Prostate gland (tissue), 2 donors: ENCODE measurements around the gene RPL12. TPM values are rescaled to one million over a fixed set of nuclear protein-coding genes. Genes with fewer than 3 reads are reported as not detected.

Experiments used
- DNase-seq: peaks from one replicate; pipeline ENCODE4 v3.0.0-alpha.2; 2019; ENCODE audit warnings: low spot score
- H3K27ac ChIP-seq, 2 donors: fragments of 200-600 bp; sonication (generic); 2 replicates each; pipeline ENCODE4 v1.5.1; 2017 to 2019
- H3K27me3 ChIP-seq: fragments of 200-600 bp; sonication (generic); replicated peaks from 2 replicates; pipeline ENCODE4 v1.5.1; 2019; ENCODE audit not compliant: insufficient read depth
- H3K36me3 ChIP-seq, 2 donors: fragments of 200-600 bp; sonication (generic); 1 replicate in 1 of 2; 2 replicates in 1 of 2; pipeline versions ENCODE4 v1.5.1 to v1.8.1; 2017 to 2019
- H3K4me1 ChIP-seq: fragments of 200-600 bp; sonication (generic); replicated peaks from 2 replicates; pipeline ENCODE4 v1.5.1; 2019
- H3K4me3 ChIP-seq, 2 donors: fragments of 200-600 bp; sonication (generic); 2 replicates each; pipeline ENCODE4 v1.5.1; 2017 to 2019
- H3K9me3 ChIP-seq: fragments of 200-600 bp; sonication (generic); 2 replicates; pipeline ENCODE4 v1.5.1; 2017
- CTCF ChIP-seq, 4 experiments: fragments of 200-600 bp in 2 of 4; fragments of 450-650 bp in 2 of 4; sonication (generic) in 2 of 4; IDR thresholded peaks; 1 replicate in 3 of 4; 2 replicates in 1 of 4; pipeline ENCODE4 v1.5.1; 2016 to 2019; ENCODE audit warnings: antibody characterized with exemption in 4 of 4, mild to moderate bottlenecking in 2 of 4, moderate library complexity in 2 of 4
- POLR2A ChIP-seq: fragments of 450-650 bp; IDR thresholded peaks from one replicate; pipeline ENCODE4 v1.6.1; 2016; ENCODE audit warnings: antibody characterized with exemption, mild to moderate bottlenecking
- POLR2AphosphoS5 ChIP-seq: sonication (generic); formaldehyde crosslinking; IDR thresholded peaks from one replicate; pipeline ENCODE4 v1.6.1; 2017; ENCODE audit warnings: antibody characterized with exemption
- WGBS: methylation state at CpG from one replicate; pipeline ENCODE4 v1.1.5; 2018; 5-methylcytosine and 5-hydroxymethylcytosine counted together
- intact Hi-C: fragments of 100-400 bp; cut with DNase I; formaldehyde crosslinking; loops from one replicate; pipeline ENCODE4 v1.14.2; 2022
- total RNA-seq, 2 donors: library from RNA; depleted of rRNA; stranded (reverse); fragments of >200 nt; gene quantifications; one replicate each; pipeline ENCODE4 v1.1.0, GENCODE V29; 2016

The RPL12 gene
- total RNA-seq, 2 donors from 2014 or later = 1,460 to 2,640 TPM

- Histone ChIP-seq H3K36me3 (no peaks in the 10 kb centered on the region), H3K27me3 (no peaks in the 10 kb centered on the region), H3K9me3 (no peaks in the 10 kb centered on the region), H3K4me1 (peaks cover 13% of the 10 kb centered on the region), H3K27ac (no peak overlapping the region), H3K4me3 (no peak overlapping the region)
- no peak for TF ChIP-seq CTCF (IDR thresholded peaks at IDR 0.05)
- intact Hi-C loops = no loop called here
- no peak for DNase-seq
- WGBS = 87% methylated on average over 7 of the region's 7 CpGs
These were observed 30.1 kb downstream of the RPL12 start for GRCh38 chr9:127421057-127421456.

- Histone ChIP-seq H3K27me3 (no peaks in the 10 kb centered on the region), H3K4me3 (no peak overlapping the region), H3K4me1 (peaks cover 4% of the 10 kb centered on the region), H3K27ac (no peak overlapping the region), H3K9me3 (no peaks in the 10 kb centered on the region), H3K36me3 (no peaks in the 10 kb centered on the region)
- no peak for TF ChIP-seq POLR2A
- TF ChIP-seq CTCF (IDR thresholded peaks at IDR 0.05) = no peak
- no peak for TF ChIP-seq POLR2AphosphoS5
- WGBS = 79% methylated on average over 6 of the region's 6 CpGs
- no peak for DNase-seq
- intact Hi-C loops = no loop called here
These were observed 31.9 kb downstream of the RPL12 start for GRCh38 chr9:127419348-127419747.

DNA sequence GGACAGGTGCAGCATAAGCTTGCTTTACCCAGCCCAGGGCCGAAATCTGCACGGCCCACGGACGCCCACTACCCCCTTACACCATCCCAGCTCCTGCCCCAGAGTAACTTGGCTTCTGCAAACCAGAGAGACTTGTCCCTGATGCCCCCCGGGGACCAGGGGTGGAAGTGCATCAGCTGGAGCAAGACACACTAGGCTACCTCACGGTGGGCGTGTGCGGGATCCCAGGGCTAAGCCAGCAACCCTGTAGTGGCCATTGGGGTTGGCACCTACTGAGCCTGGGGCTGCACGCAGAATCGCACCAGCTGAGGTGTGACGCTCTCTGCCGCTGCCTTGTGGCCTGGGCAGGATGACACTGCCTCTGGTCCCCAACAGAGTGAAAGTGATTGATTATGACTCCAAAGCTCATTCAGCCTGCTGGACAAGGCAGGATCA is 33.2 kb downstream of the RPL12 start:
- no peaks in the 10 kb centered on the region for H3K36me3 ChIP-seq
- intact Hi-C loops = no loop called here
- no peak for DNase-seq
- peaks cover 4% of the 10 kb centered on the region for H3K4me1 ChIP-seq
- no peak overlapping the region for H3K27ac ChIP-seq
- 77% methylated on average over 9 of the region's 12 CpGs for WGBS
- TF ChIP-seq CTCF (IDR thresholded peaks at IDR 0.05) = no peak
- TF ChIP-seq POLR2AphosphoS5 = no peak
- no peak for TF ChIP-seq POLR2A
- H3K4me3 ChIP-seq = no peak overlapping the region
- no peaks in the 10 kb centered on the region for H3K27me3 ChIP-seq
- H3K9me3 ChIP-seq = no peaks in the 10 kb centered on the region

DNA sequence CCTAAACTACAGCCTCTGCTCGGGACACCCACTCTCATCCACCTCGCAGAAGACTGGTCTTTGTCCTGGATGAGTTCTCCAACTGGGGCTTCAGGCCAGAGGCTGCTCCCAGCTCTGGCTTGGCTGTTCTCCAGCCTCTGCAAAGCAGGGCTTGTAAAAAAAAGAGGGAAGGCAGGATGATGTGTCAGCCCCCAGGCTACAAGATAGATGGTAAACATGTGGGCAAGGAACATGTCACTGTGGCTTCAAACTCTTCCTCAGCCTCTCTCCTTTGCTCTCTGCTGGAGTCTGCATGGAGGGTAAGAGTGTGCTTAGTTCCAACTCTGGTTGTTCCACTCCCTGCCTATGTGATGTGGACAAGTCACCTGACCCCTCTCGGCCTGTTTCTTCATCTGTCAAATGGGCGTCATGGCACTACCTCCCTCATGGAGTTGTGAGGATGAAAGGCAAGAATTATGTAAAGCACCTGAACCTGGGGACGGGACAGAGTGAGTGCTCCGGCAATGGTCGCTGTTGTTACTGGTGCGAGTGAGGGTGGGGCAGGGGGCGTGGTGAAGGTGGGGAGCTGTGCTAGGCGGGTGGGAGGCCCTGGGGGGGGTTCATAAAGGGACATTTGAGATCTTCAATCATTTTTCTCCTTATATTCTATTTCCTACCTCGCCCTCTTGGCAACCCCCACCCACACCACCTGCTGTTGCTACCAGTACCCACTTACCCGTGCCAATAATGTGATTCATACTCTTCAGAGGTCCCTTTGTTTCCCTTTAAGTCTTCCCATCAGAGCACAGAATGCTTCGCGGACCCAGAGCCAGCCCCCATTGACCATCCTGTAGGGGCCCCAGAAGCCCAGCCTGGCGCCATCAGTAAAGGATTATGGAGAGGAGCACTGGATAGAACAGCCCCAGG is 33.8 kb downstream of the RPL12 start:
- Histone ChIP-seq H3K36me3 (no peaks in the 10 kb centered on the region), H3K27ac (no peak overlapping the region), H3K4me3 (no peak overlapping the region), H3K4me1 (no peaks in the 10 kb centered on the region), H3K9me3 (no peaks in the 10 kb centered on the region), H3K27me3 (no peaks in the 10 kb centered on the region)
- intact Hi-C loops = no loop called here
- DNase-seq = peak; percentile 36
- no peak for TF ChIP-seq CTCF (IDR thresholded peaks at IDR 0.05)
- TF ChIP-seq POLR2AphosphoS5 = no peak
- no peak for TF ChIP-seq POLR2A
- 68% methylated on average over 14 of the region's 15 CpGs for WGBS

- intact Hi-C loops = no loop called here
- 60% methylated on average over 1 of the region's 1 CpG for WGBS
- Histone ChIP-seq H3K27ac (no peak overlapping the region), H3K36me3 (no peaks in the 10 kb centered on the region), H3K4me3 (no peak overlapping the region), H3K9me3 (no peaks in the 10 kb centered on the region), H3K27me3 (no peaks in the 10 kb centered on the region), H3K4me1 (no peaks in the 10 kb centered on the region)
- no peak for DNase-seq
- TF ChIP-seq POLR2AphosphoS5 (no peak), CTCF (IDR thresholded peaks at IDR 0.05) (no peak), POLR2A (no peak)
These were observed 35.5 kb downstream of the RPL12 start for GRCh38 chr9:127415657-127416056.
